ENCODE results near the gene MGAT2. TPM values are rescaled to one million over a fixed set of nuclear protein-coding genes. Genes with fewer than 3 reads are reported as not detected.
"Not testable (repeated sequence)": the region's sequence is repeated elsewhere in the genome, so short reads cannot be mapped to it uniquely, and the experiment has no call there.

MGAT2 gene
- total and polyA plus RNA-seq, 2 donors = 20.5 to 43.5 TPM

DNA sequence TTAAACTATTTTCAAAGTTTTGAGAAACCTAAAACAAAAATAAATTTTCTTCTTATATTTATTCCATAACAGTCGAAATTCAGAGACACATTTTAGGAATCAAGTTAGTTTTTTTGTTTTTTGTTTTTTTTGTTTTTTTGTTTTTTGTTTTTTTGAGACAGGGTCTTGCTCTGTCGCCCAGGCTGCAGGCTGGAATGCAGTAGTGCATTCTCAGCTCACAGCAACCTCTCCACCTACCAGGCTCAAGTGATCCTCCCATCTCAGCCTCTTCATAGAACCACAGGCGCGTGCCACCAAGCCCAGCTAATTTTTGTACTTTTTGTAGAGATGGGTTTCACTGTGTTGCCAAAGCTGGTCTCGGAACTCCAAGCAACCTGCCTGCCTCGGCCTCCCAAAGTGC is 32.9 kb downstream of the MGAT2 start:
- DNase-seq (ENCODE audit: extremely low spot score) = no peak
- no peak overlapping the region for H3K4me3 ChIP-seq (ENCODE audit: low read depth, low read length)
- WGBS = 96% methylated on average over 6 of the region's 6 CpGs

DNA sequence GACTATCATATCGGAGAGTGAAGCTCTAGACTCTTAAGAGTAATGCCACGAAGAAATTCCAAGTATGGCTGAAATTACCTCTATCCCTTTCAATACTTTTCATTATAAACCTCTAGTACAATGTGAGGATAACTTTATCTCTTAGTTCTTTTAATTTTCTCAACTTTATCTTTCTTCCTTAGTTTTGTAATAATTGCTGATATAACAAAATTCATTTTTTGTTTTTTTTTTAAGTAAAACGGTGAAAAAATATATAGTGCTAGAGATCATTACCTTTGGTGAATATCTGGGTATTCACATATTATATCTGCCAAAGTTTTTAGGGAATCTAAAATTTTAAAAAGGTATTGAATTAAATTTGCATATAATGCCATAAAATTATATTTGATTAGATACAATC is 33.9 kb downstream of the MGAT2 start:
- no peak for DNase-seq (ENCODE audit: extremely low spot score)
- 98% methylated on average over 3 of the region's 3 CpGs for WGBS
- Histone ChIP-seq H3K4me1 (ENCODE audit: insufficient read depth) (no peaks in the 10 kb centered on the region), H3K36me3 (ENCODE audit: insufficient read depth) (no peaks in the 10 kb centered on the region), H3K4me3 (ENCODE audit: low read depth, low read length) (no peak overlapping the region), H3K27ac (ENCODE audit: low read depth) (no peak overlapping the region)

More for the DNA sequence above, 32.9 kb downstream of the MGAT2 start:
- no peaks in the 10 kb centered on the region for H3K36me3 ChIP-seq (ENCODE audit: insufficient read depth)
- H3K27ac ChIP-seq (ENCODE audit: low read depth) = no peak overlapping the region
- H3K4me1 ChIP-seq (ENCODE audit: insufficient read depth) = no peaks in the 10 kb centered on the region

DNA sequence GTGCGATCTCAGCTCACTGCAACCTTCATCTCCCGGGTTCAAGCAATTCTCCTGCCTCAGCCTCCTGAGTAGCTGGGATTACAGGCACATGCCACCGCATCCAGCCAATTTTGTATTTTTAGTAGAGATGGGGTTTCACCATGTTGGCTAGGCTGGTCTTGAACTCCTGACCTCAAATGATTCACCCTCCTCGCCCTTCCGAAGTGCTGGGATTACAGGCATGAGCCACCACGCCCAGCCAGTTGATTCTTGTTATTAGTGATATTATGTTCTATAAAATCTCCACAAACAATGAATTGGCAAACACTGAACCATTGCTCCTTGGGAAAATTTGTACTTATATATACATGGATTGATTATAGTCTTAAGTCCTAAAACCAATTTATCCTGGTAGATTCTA is 36.9 kb downstream of the MGAT2 start:
- not testable (repeated sequence) for H3K4me1 ChIP-seq (ENCODE audit: insufficient read depth); DNase-seq (ENCODE audit: extremely low spot score); H3K4me3 ChIP-seq (ENCODE audit: low read depth, low read length); H3K27ac ChIP-seq (ENCODE audit: low read depth); H3K36me3 ChIP-seq (ENCODE audit: insufficient read depth)
- WGBS = 86% methylated on average over 6 of the region's 6 CpGs

DNA sequence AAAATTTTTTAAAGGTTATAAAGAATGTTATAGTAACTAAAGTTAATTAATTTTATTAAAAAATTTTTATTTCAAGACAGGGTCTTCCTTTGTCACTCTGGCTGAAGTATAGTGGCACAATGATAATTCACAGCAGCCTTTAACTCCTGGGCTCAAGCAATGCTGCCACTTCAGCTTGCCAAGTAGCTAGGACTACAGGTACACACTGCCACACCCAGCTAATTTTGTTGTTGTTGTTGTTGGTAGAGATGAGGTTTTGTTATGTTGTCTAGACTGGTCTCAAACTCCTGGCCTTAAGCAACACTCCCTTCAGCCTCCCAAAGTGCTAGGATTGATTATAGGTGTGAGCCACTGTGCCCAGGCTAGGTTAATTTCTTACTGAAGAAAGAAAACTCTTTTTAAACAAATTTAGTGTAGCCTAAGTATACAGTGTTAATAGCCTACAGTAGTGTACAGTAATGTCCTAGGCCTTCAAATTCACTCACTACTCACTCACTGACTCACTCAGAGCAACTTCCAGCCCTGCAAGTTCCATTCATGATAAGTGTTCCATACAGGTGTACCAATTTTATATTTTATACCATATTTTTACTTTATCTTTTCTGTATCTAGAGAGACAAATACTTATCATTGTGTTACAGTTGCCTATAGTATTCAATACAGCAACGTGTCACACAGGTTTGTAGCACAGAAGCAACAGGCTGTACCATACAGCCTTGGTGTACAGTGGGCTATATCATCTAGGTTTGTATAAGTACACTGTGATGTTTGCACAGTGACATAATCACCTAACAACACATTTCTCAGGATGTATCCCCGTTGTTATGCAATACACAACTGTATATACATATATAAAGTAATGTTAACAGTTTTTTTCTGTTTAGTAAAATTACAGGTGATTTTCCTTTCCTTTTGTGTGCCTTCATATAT is 39.2 kb downstream of the MGAT2 start:
- WGBS = 86% methylated on average over 2 of the region's 2 CpGs
- H3K36me3 ChIP-seq (ENCODE audit: insufficient read depth) = no peaks in the 10 kb centered on the region
- H3K4me1 ChIP-seq (ENCODE audit: insufficient read depth) = no peaks in the 10 kb centered on the region
- DNase-seq (ENCODE audit: extremely low spot score) = no peak
- no peak overlapping the region for H3K27ac ChIP-seq (ENCODE audit: low read depth)
- H3K4me3 ChIP-seq (ENCODE audit: low read depth, low read length) = no peak overlapping the region

DNA sequence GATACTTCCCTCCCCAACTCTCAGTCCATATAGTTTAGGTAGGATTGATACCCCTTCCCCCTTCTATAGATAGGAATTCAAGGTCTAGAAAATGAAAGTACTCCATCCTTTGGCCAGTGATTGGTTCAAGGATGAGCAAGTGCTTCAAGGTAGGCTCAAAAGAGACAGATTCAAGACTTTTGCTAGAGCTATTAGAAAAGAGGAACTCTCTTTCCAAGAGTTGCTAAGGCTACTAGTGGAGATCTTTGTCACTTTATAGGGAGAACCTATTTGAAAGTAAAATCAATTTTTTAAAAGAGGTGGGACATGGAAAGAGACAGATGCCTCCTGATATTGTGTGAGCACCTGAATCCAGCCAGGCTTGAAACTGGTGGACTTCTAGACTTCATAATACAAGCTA is 49.9 kb downstream of the MGAT2 start:
- H3K36me3 ChIP-seq (ENCODE audit: insufficient read depth) = no peaks in the 10 kb centered on the region
- no peak overlapping the region for H3K27ac ChIP-seq (ENCODE audit: low read depth)
- no peak for DNase-seq (ENCODE audit: extremely low spot score)

More for the DNA sequence above, 49.9 kb downstream of the MGAT2 start:
- no peak overlapping the region for H3K4me3 ChIP-seq (ENCODE audit: low read depth, low read length)
- no peaks in the 10 kb centered on the region for H3K4me1 ChIP-seq (ENCODE audit: insufficient read depth)

Small RNAs within 50 kb of the gene (small RNA-seq; reads per million reads assigned to genes)
- gene AL139099.3 (not detected), gene AL139099.4 (not detected), gene RF00019 (not detected)

Other genes with a start within 250 kb of the MGAT2 start
- gene RPS29, start 34.4 kb upstream of the MGAT2 start, total RNA-seq = 1,469 TPM
- 2,986 TPM for gene RPS29, start 34.4 kb upstream of the MGAT2 start, polyA plus RNA-seq
- 19.2 TPM for gene LRR1, start 21.9 kb upstream of the MGAT2 start, total RNA-seq
- 8.6 TPM for gene LRR1, start 21.9 kb upstream of the MGAT2 start, polyA plus RNA-seq
- gene RPL36AL, start 173 bp upstream of the MGAT2 start, total RNA-seq = 122 TPM
- 349 TPM for gene RPL36AL, start 173 bp upstream of the MGAT2 start, polyA plus RNA-seq
- gene DNAAF2, start 14.4 kb downstream of the MGAT2 start, total RNA-seq = 9.1 TPM
- gene DNAAF2, start 14.4 kb downstream of the MGAT2 start, polyA plus RNA-seq = 6.4 TPM
- gene POLE2, start 67.4 kb downstream of the MGAT2 start, total RNA-seq = 25.5 TPM
- gene POLE2, start 67.4 kb downstream of the MGAT2 start, polyA plus RNA-seq = 3.2 TPM
- gene KLHDC1, start 72.3 kb downstream of the MGAT2 start, total RNA-seq = 21.6 TPM
- 4.2 TPM for gene KLHDC1, start 72.3 kb downstream of the MGAT2 start, polyA plus RNA-seq
- gene KLHDC2, start 147.4 kb downstream of the MGAT2 start, total RNA-seq = 127 TPM
- gene KLHDC2, start 147.4 kb downstream of the MGAT2 start, polyA plus RNA-seq = 82.2 TPM
- 171 TPM for gene NEMF, start 232.0 kb downstream of the MGAT2 start, total RNA-seq
- 32.2 TPM for gene NEMF, start 232.0 kb downstream of the MGAT2 start, polyA plus RNA-seq

Data from urinary bladder (tissue), 4 donors.